GM12878 (cell line): ENCODE data around the gene ICA1L. TPM values are rescaled to one million over a fixed set of nuclear protein-coding genes. Genes with fewer than 3 reads are reported as not detected.

ENCODE experiments used
- ATAC-seq: fragments of 200-7000 bp; cut with Tn5 transposase; 3 replicates; pipeline ENCODE4 v1.9.1; 2020; ENCODE audit warnings: mild to moderate bottlenecking, moderate library complexity
- BruUV-seq: library from RNA; stranded (reverse); fragments of 400-500 nt; replicated peaks from 2 replicates; lab custom pipeline; 2021; lab: Mats Ljungman, UMichigan
- CTCF ChIA-PET: fragments of 300-600 bp; sonication (Branson Sonifier 250); formaldehyde crosslinking; extraction: SDS; loops from one replicate; lab custom pipeline; 2021; ENCODE audit warnings: inconsistent platforms; lab: Yijun Ruan, JAX
- POLR2A ChIA-PET: fragments of 350-600 bp; formaldehyde crosslinking; extraction: SDS; loops from one replicate; lab custom pipeline; 2021; ENCODE audit warnings: inconsistent platforms; lab: Charles Lee
- RAD21 ChIA-PET: fragments of 300-600 bp; sonication (Branson Sonifier 250); formaldehyde crosslinking; loops from one replicate; lab custom pipeline; 2023; ENCODE audit warnings: antibody characterized with exemption; ENCODE audit not compliant: unreplicated experiment; lab: Charles Lee
- SMC1A ChIA-PET: fragments of 300-600 bp; sonication (Branson Sonifier 250); formaldehyde crosslinking; loops from one replicate; lab custom pipeline; 2023; ENCODE audit not compliant: unreplicated experiment, uncharacterized antibody; lab: Charles Lee
- DNase-seq: peaks from one replicate; pipeline ENCODE4 v3.0.0-alpha.2; 2011; ENCODE audit warnings: low read depth, low spot score
- FAIRE-seq: peaks from 3 replicates; lab custom pipeline; 2011; peaks lifted over from hg19 to GRCh38; lab: Jason Lieb, UNC
- H2AFZ ChIP-seq: 2 replicates; pipeline ENCODE4 v1.6.0; 2011; ENCODE audit warnings: low read depth, low read length, control low read depth; ENCODE audit not compliant: control insufficient read depth
- H3K27ac ChIP-seq: 2 replicates; pipeline ENCODE4 v1.5.1; 2011; ENCODE audit warnings: control low read depth; ENCODE audit not compliant: control insufficient read depth, insufficient read depth
- H3K27me3 ChIP-seq, 2 experiments: replicated peaks in 1 of 2; 2 replicates each; pipeline versions ENCODE4 v1.6.0 to v1.6.1; 2011; ENCODE audit warnings: low read length in 1 of 2; ENCODE audit not compliant: control insufficient read depth in 2 of 2, insufficient read depth in 2 of 2
- H3K36me3 ChIP-seq, 2 experiments: 2 replicates each; pipeline ENCODE4 v1.5.1; 2011; ENCODE audit warnings: low read length in 1 of 2; ENCODE audit not compliant: control insufficient read depth in 2 of 2, insufficient read depth in 2 of 2
- H3K4me1 ChIP-seq: 2 replicates; pipeline ENCODE4 v1.6.1; 2011; ENCODE audit warnings: mild to moderate bottlenecking, low read length, moderate library complexity, mixed read lengths; ENCODE audit not compliant: control insufficient read depth, insufficient read depth
- H3K4me2 ChIP-seq: 2 replicates; pipeline ENCODE4 v1.6.0; 2011; ENCODE audit warnings: control low read depth; ENCODE audit not compliant: control insufficient read depth, insufficient read depth
- H3K4me3 ChIP-seq: fragments of 200-600 bp; sonication (generic); 2 replicates; pipeline ENCODE4 v1.5.1; 2016
- H3K79me2 ChIP-seq: 2 replicates; pipeline ENCODE4 v1.6.0; 2011; ENCODE audit warnings: low read length; ENCODE audit not compliant: control insufficient read depth, insufficient read depth
- H3K9ac ChIP-seq: 2 replicates; pipeline ENCODE4 v1.8.0; 2011; ENCODE audit warnings: low read length, control low read depth, mixed read lengths; ENCODE audit not compliant: control insufficient read depth, insufficient read depth
- H3K9me3 ChIP-seq: replicated peaks from 3 replicates; pipeline ENCODE4 v1.5.1; 2011; ENCODE audit warnings: mild to moderate bottlenecking, low read length; ENCODE audit not compliant: control insufficient read depth, insufficient read depth
- H4K20me1 ChIP-seq: 2 replicates; pipeline ENCODE4 v1.6.0; 2011; ENCODE audit not compliant: control insufficient read depth, insufficient read depth
- BACH1 ChIP-seq: fragments of 450-650 bp; IDR thresholded peaks from 2 replicates; pipeline ENCODE4 v1.6.1; 2017; ENCODE audit warnings: mild to moderate bottlenecking, borderline replicate concordance
- BHLHE40 ChIP-seq, 2 experiments: fragments of 450-650 bp in 1 of 2; IDR thresholded peaks; 2 replicates each; pipeline ENCODE4 v1.6.1; 2011 to 2017; ENCODE audit warnings: low read depth in 2 of 2, borderline replicate concordance in 1 of 2, improper control_type of control experiment in 1 of 2, low read length in 1 of 2, mild to moderate bottlenecking in 1 of 2
- CEBPZ ChIP-seq: fragments of 150-350 bp; IDR thresholded peaks from 2 replicates; pipeline ENCODE4 v1.6.1; 2016; ENCODE audit warnings: low read depth, low read length
- CHD1 ChIP-seq: IDR thresholded peaks from 2 replicates; pipeline ENCODE4 v1.6.1; 2012; ENCODE audit warnings: low read depth, low read length, improper control_type of control experiment
- CHD4 ChIP-seq: fragments of 200-600 bp; sonication (generic); IDR thresholded peaks from 2 replicates; pipeline ENCODE4 v1.6.1; 2016; ENCODE audit warnings: mild to moderate bottlenecking
- CTCF ChIP-seq, 3 experiments: IDR thresholded peaks in 2 of 3; conservative IDR thresholded peaks in 1 of 3; 2 replicates each; pipeline ENCODE4 v1.5.1; 2011; ENCODE audit warnings: low read depth in 3 of 3, low read length in 3 of 3, mild to moderate bottlenecking in 3 of 3, control low read depth in 2 of 3, moderate library complexity in 2 of 3, inconsistent platforms in 1 of 3, mixed read lengths in 1 of 3; ENCODE audit not compliant: control insufficient read depth in 2 of 3, insufficient read depth in 1 of 3; ENCODE audit errors: extremely low read depth in 1 of 3
- EGR1 ChIP-seq, 2 experiments: IDR thresholded peaks; 1 replicate in 1 of 2; 2 replicates in 1 of 2; pipeline ENCODE4 v1.6.1; 2011 to 2012; ENCODE audit warnings: low read depth in 2 of 2, low read length in 2 of 2, borderline replicate concordance in 1 of 2, mild to moderate bottlenecking in 1 of 2, moderate library complexity in 1 of 2
- EZH2 ChIP-seq: IDR thresholded peaks from 2 replicates; pipeline ENCODE4 v1.6.1; 2012; ENCODE audit warnings: low read depth, mild to moderate bottlenecking, control low read depth, inconsistent platforms, low read length, borderline replicate concordance; ENCODE audit not compliant: control insufficient read depth
- GABPA ChIP-seq: IDR thresholded peaks from 2 replicates; pipeline ENCODE4 v1.6.1; 2014; ENCODE audit warnings: antibody characterized with exemption, low read depth, mild to moderate bottlenecking, inconsistent platforms
- IKZF1 ChIP-seq: fragments of 450-650 bp; conservative IDR thresholded peaks from 2 replicates; pipeline ENCODE4 v1.6.1; 2017; ENCODE audit warnings: antibody characterized with exemption, mild to moderate bottlenecking
- POLR2AphosphoS5 ChIP-seq: IDR thresholded peaks from 2 replicates; pipeline ENCODE4 v1.6.1; 2011; ENCODE audit warnings: mild to moderate bottlenecking, low read length, inconsistent platforms
- SP1 ChIP-seq: IDR thresholded peaks from one replicate; pipeline ENCODE4 v1.6.1; 2011; ENCODE audit warnings: low read depth, low read length
- SUZ12 ChIP-seq: fragments of 200-600 bp; sonication (generic); IDR thresholded peaks from one replicate; pipeline ENCODE4 v1.6.1; 2018; ENCODE audit warnings: antibody characterized with exemption, mild to moderate bottlenecking; ENCODE audit not compliant: unreplicated experiment
- TBL1XR1 ChIP-seq: IDR thresholded peaks from 2 replicates; pipeline ENCODE4 v1.6.1; 2012; ENCODE audit warnings: low read depth, low read length, improper control_type of control experiment
- ZNF274 ChIP-seq: IDR thresholded peaks from one replicate; pipeline ENCODE4 v1.8.0; 2011; ENCODE audit not compliant: insufficient read length, insufficient read depth
- ZSCAN29 ChIP-seq: fragments of 450-650 bp; IDR thresholded peaks from 2 replicates; pipeline ENCODE4 v1.6.1; 2017; ENCODE audit warnings: mild to moderate bottlenecking, moderate library complexity
- WGBS: methylation state at CpG from one replicate; pipeline ENCODE4 v1.1.6; 2016; ENCODE audit warnings: low lambda C conversion rate; ENCODE audit not compliant: insufficient replicate concordance, insufficient coverage; ENCODE audit errors: missing lambda C conversion rate; 5-methylcytosine and 5-hydroxymethylcytosine counted together
- in situ Hi-C: fragments of 300-500 bp; cut with MboI; formaldehyde crosslinking; loops from 9 replicates; pipeline ENCODE4 v1.14.3; 2018; ENCODE audit warnings: mixed read lengths
- intact Hi-C: fragments of 100-400 bp; cut with micrococcal nuclease; formaldehyde crosslinking; loops from one replicate; pipeline ENCODE4 v1.14.2; 2022; ENCODE audit not compliant: unreplicated experiment
- polyA plus RNA-seq, 11 experiments: library from polyadenylated mRNA; depleted of rRNA in 4 of 11; unstranded in 6 of 11; stranded (reverse) in 5 of 11; fragments of >200 nt; fragmentation: Nextera tagmentation in 4 of 11; fragmentation: Illumina TruSeq in 1 of 11; extraction: Ambion mirVana in 4 of 11; extraction: Trizol in 1 of 11; gene quantifications; 1 replicate in 1 of 11; 2 replicates in 10 of 11; pipeline versions ENCODE4 v1.2.1 to v1.2.3, GENCODE V29; 2011 to 2016; ENCODE audit warnings: inconsistent platforms in 2 of 11, missing spikeins in 2 of 11, low read depth in 1 of 11
- total RNA-seq, 4 experiments: library from RNA; depleted of rRNA in 3 of 4; stranded (reverse); fragments of >200 nt in 3 of 4; fragmentation: Illumina TruSeq in 1 of 4; extraction: Trizol in 1 of 4; gene quantifications; 2 replicates each; pipeline versions ENCODE4 v1.2.1 to v1.2.3, GENCODE V29; 2013 to 2021

ICA1L gene
- total and polyA plus RNA-seq, 10 of the 15 experiments (the other 5 are each of a cell fraction or from before 2014, with no cell fraction given) = 0.85 to 7.4 (median 3.6) TPM

- ATAC-seq (no peak), FAIRE-seq (no peak), DNase-seq (no peak)
- Histone ChIP-seq H3K27me3 (no peaks in the 10 kb centered on the region), H3K79me2 (no peaks in the 10 kb centered on the region), H3K9me3 (no peaks in the 10 kb centered on the region; the same call in 2 of the 3 replicates), H3K36me3 (no peaks in the 10 kb centered on the region), H3K27ac (no peak overlapping the region), H3K4me3 (no peak overlapping the region), H4K20me1 (no peaks in the 10 kb centered on the region), H2AFZ (no peak overlapping the region), H3K9ac (no peak overlapping the region)
- no TSS peak for BruUV-seq
- intact Hi-C loops = no loop called here
- SMC1A ChIA-PET = no interaction called here
- CTCF ChIA-PET = no interaction called here
- POLR2A ChIA-PET = no interaction called here
- WGBS = 81% methylated on average over 3 of the region's 3 CpGs
- no peak for TF ChIP-seq ZSCAN29
- no peak for TF ChIP-seq ZNF274
- no peak for TF ChIP-seq TBL1XR1
- no peak for TF ChIP-seq CTCF (IDR thresholded peaks at IDR 0.05 in 2 of 3, conservative IDR thresholded peaks at IDR 0.05 in 1 of 3; ENCODE audit: control insufficient read depth in 2 of 3, extremely low read depth in 1 of 3, insufficient read depth in 1 of 3, low read depth in 3 of 3, low read length in 3 of 3)
- no peak for TF ChIP-seq CEBPZ
- no peak for TF ChIP-seq GABPA
- no peak for TF ChIP-seq IKZF1
- no peak for TF ChIP-seq POLR2AphosphoS5
- no peak for TF ChIP-seq CHD4
- TF ChIP-seq BHLHE40 (IDR thresholded peaks at IDR 0.05; ENCODE audit: borderline replicate concordance in 1 of 2, low read depth in 2 of 2, low read length in 1 of 2) = no peak
- no peak for TF ChIP-seq EZH2
- no peak for TF ChIP-seq BACH1
- no peak for TF ChIP-seq SUZ12
- TF ChIP-seq SP1 = no peak
- no peak for TF ChIP-seq CHD1
- TF ChIP-seq EGR1 (IDR thresholded peaks at IDR 0.05; ENCODE audit: borderline replicate concordance in 1 of 2, low read depth in 2 of 2, low read length in 2 of 2) = no peak
- TF ChIP-seq, all 136 proteins: peak for 0
- RAD21 ChIA-PET = no interaction called here
- no peak overlapping the region for H3K4me2 ChIP-seq
- no peaks in the 10 kb centered on the region for H3K4me1 ChIP-seq
- in situ Hi-C loops = no loop called here
Measured at GRCh38 chr2:202858601-202859000, 13.0 kb downstream of the ICA1L start.
